Heart right ventricle (tissue), 16 donors: ENCODE measurements around the gene TSC2. TPM values are rescaled to one million over a fixed set of nuclear protein-coding genes. Genes with fewer than 3 reads are reported as not detected.

Experiments
- ATAC-seq, 8 donors: fragments of 200-7000 bp; cut with Tn5 transposase; one replicate each; pipeline ENCODE4 v1.9.1; 2020; ENCODE audit warnings: mild to moderate bottlenecking in 8 of 8, moderate library complexity in 8 of 8, moderate number of reproducible peaks in 1 of 8
- DNase-seq, 2 donors: peaks; one replicate each; pipeline ENCODE4 v3.0.0-alpha.2; 2020
- H3K27ac ChIP-seq, 10 donors: fragments of 200-600 bp; sonication (generic) in 2 of 10; one replicate each; pipeline versions ENCODE4 v1.5.0 to v1.8.0; 2020 to 2022; ENCODE audit warnings: mild to moderate bottlenecking in 3 of 10
- H3K27me3 ChIP-seq, 7 donors: fragments of 200-600 bp; one replicate each; pipeline ENCODE4 v1.8.0; 2021 to 2022; ENCODE audit warnings: mild to moderate bottlenecking in 2 of 7
- H3K36me3 ChIP-seq, 9 donors: fragments of 200-600 bp; sonication (generic) in 1 of 9; one replicate each; pipeline versions ENCODE4 v1.5.0 to v1.8.0; 2020 to 2022; ENCODE audit warnings: mild to moderate bottlenecking in 2 of 9
- H3K4me1 ChIP-seq, 9 donors: fragments of 200-600 bp; sonication (generic) in 1 of 9; one replicate each; pipeline versions ENCODE4 v1.5.0 to v1.8.0; 2020 to 2022; ENCODE audit warnings: mild to moderate bottlenecking in 4 of 9
- H3K4me3 ChIP-seq, 10 donors: fragments of 200-600 bp; sonication (generic) in 2 of 10; one replicate each; pipeline versions ENCODE4 v1.5.0 to v1.8.0; 2020 to 2022; ENCODE audit warnings: mild to moderate bottlenecking in 7 of 10, moderate library complexity in 2 of 10
- H3K9me3 ChIP-seq, 11 donors: fragments of 200-600 bp in 10 of 11; sonication (generic) in 2 of 11; one replicate each; pipeline versions ENCODE4 v1.5.0 to v1.8.0; 2013 to 2022; ENCODE audit warnings: mild to moderate bottlenecking in 2 of 11, control low read depth in 1 of 11, moderate library complexity in 1 of 11
- WGBS, 2 donors: extraction: QIAGEN DNeasy Blood & Tissue Kit; methylation state at CpG; one replicate each; pipeline ENCODE4 v1.1.7; 2013; ENCODE audit warnings: inconsistent platforms in 1 of 2; 5-methylcytosine and 5-hydroxymethylcytosine counted together
- intact Hi-C, 10 donors: fragments of 100-400 bp; cut with DNase I; formaldehyde crosslinking; loops; one replicate each; pipeline versions ENCODE4 v1.11.1 to v1.14.2; 2022
- polyA plus RNA-seq, 2 donors: library from polyadenylated mRNA; stranded (reverse); fragments of 200-250 nt; gene quantifications; one replicate each; pipeline ENCODE4 v1.2.3, GENCODE V29; 2013
- total RNA-seq, 10 donors: library from RNA; stranded (reverse); fragmentation: NEBNext Ultra II Directional in 3 of 10; extraction: Animal tissue kit (Norgen Biotek cat#: 25700) in 3 of 10; gene quantifications; one replicate each; pipeline versions ENCODE4 v1.2.1 to v1.2.4, GENCODE V29; 2021 to 2023
- TF ChIP-seq, protein P1 (sequence below), 9 donors: fragments of 200-600 bp; sonication (generic) in 2 of 9; IDR thresholded peaks; one replicate each; pipeline versions ENCODE4 v1.5.0 to v1.8.0; 2021 to 2022; ENCODE audit warnings: antibody characterized with exemption in 9 of 9, mild to moderate bottlenecking in 5 of 9, moderate library complexity in 1 of 9
- donor health status: Arrhythmogenic right ventricular cardiomyopathy.
- donor health status: ischemic (EF 13 %, LVEDD 7.1; RV severe dilation, severe dysfunction).
- donor health status: healthy with polysubstance abuse.
- donor health status: DM: no; HTN: yes; CAD: no.
- donor health status: DM: no; HTN: no; CAD: no.
- donor health status: ischemic (EF 25% LVEDD 6.9; RV normal size, moderate dysfunction).
- donor health status: ischemic (EF 25% LVEDD 5.7; RV mildly dilated, moderate dysfunction).
- donor health status: healthy.
- donor health status: DM: yes; HTN: yes; CAD: no.
- donor health status: Ischemic cardiomyopathy.
- donor health status: ischemic (EF 35%, LVEDD 5.7; RV mildly dilated, moderate dysfunction).
- donor health status: nonischemic (EF 11% LVEDD 7.7; RV severe dilation, severe dysfunction).
- donor health status: DM: yes; HTN: yes; CAD: no.
- donor health status: PGD.
- donor health status: ischemic (EF 29% LVEDD 5.4; RV normal size, mild dysfunction).
- donor health status: nonischemic (EF 23%, LVEDD 6.1; RV moderate dilation, normal function).

The TSC2 gene
- total and polyA plus RNA-seq, 12 donors = 28.8 to 87.0 (median 71.5) TPM

DNA sequence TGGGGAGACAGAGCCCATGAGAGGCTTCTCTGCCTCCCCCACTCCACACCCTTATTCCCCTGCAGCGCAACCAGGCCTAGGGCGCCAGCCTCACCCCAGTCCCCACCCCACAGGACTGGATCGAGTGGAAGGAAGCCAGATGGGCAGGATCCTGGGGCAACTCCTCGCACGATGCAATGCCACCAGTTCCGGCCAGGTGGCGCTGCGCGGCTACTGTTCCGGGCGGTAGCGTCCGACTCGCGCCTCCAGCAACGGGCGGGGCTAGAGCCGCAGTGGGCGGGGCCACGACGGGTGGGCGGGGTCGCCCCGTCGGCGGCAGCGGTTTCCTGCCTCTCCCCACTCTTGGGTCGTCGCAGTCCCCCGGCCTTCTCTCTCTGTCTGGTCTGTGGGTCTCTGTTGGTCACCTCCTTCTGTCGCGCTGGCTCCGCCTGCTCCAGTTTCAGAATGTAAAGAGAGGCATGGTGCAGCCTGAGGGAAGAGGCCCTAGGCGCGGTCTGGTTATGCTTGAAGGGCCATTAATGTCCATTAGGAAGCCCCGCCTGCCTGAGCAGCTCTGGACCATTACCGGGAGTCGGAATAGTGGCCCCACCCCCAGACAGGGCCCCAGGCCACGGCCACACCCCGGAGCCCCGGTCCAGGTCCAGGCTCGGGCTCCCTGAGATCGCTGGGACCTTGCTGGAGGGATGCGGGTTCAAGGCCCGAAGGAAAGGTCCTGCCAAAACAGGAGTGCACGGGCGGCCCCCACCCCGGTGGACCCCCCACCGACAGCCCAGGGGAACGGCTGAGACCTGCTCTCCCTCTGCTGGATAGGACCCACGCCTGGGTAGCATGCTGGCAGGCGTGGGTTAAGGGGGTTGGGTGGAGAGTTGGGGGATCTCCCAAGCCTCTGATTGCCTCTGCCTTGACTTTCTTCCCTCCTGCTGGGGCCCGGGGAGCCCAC lies 24.4 kb upstream of the TSC2 start:
- H3K27me3 ChIP-seq = peaks cover 16 to 68% (median 35%) of the 10 kb centered on the region in 7 donors
- H3K27ac ChIP-seq = peak overlapping the region; percentile 72 to 98 (median 84)
- WGBS, 2 donors = 13 to 14% methylated on average over 53 of the region's 53 CpGs
- peak; percentile 86 to 94 (median 91) for ATAC-seq
- peaks cover 25 to 66% (median 53%) of the 10 kb centered on the region in 9 donors for H3K4me1 ChIP-seq
- intact Hi-C loops = loop anchor here in 9 of 10 donors (1.0 to 10.0 kb wide), 11 partner anchors 23 to 231 kb away; partner anchors contain the start of genes NTHL1 (in 2 of the 9), TSC2 (in 2 of the 9) and ECI1 (in 1 of the 9)
- H3K4me3 ChIP-seq = peak overlapping the region in 9 of 10 donors; percentile 18 to 50 (median 43)
- TF ChIP-seq, protein P1, sequence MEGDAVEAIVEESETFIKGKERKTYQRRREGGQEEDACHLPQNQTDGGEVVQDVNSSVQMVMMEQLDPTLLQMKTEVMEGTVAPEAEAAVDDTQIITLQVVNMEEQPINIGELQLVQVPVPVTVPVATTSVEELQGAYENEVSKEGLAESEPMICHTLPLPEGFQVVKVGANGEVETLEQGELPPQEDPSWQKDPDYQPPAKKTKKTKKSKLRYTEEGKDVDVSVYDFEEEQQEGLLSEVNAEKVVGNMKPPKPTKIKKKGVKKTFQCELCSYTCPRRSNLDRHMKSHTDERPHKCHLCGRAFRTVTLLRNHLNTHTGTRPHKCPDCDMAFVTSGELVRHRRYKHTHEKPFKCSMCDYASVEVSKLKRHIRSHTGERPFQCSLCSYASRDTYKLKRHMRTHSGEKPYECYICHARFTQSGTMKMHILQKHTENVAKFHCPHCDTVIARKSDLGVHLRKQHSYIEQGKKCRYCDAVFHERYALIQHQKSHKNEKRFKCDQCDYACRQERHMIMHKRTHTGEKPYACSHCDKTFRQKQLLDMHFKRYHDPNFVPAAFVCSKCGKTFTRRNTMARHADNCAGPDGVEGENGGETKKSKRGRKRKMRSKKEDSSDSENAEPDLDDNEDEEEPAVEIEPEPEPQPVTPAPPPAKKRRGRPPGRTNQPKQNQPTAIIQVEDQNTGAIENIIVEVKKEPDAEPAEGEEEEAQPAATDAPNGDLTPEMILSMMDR (IDR thresholded peaks at IDR 0.05) = peak; percentile 86 to 99 (median 97)
- no peaks in the 10 kb centered on the region for H3K9me3 ChIP-seq
- DNase-seq = peak; percentile 94 to 97
- H3K36me3 ChIP-seq = no peaks in the 10 kb centered on the region

DNA sequence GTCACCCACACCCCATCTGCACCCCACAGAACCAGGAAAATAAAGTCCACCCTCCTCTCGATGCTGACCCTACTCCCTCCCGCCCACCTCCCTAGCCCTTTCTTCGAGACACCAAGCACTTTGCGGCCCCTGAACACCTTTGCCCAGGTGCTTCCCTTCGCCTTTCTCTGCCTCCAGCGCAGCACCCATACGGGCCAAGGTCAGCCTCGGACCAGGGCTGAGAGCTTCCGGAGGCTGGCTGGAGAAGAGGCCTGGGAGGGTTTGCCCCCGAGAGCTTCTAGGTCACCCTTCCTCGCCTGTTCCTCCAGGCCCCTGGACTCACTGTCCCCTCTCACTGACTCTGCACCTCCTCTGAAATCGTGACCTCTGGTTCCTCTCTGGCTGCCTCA lies 23.8 kb upstream of the TSC2 start:
- no peaks in the 10 kb centered on the region for H3K9me3 ChIP-seq
- DNase-seq = peak in 1 of 2 donors; percentile 18
- peaks cover 15 to 66% (median 29%) of the 10 kb centered on the region in 7 donors for H3K27me3 ChIP-seq
- peak overlapping the region in 9 of 10 donors; percentile 18 to 50 (median 43) for H3K4me3 ChIP-seq
- 68 to 83% methylated on average over 12 of the region's 12 CpGs for WGBS, 2 donors
- intact Hi-C loops = loop anchor here in 5 of 10 donors (5.0 to 10.0 kb wide), 5 partner anchors 33 to 231 kb away; partner anchors contain the start of gene ECI1 (in 1 of the 5)
- no peak for ATAC-seq
- H3K4me1 ChIP-seq = peaks cover 25 to 73% (median 60%) of the 10 kb centered on the region in 9 donors
- TF ChIP-seq, protein P1 (IDR thresholded peaks at IDR 0.05) = no peak
- no peaks in the 10 kb centered on the region for H3K36me3 ChIP-seq
- peak overlapping the region; percentile 72 to 98 (median 84) for H3K27ac ChIP-seq

DNA sequence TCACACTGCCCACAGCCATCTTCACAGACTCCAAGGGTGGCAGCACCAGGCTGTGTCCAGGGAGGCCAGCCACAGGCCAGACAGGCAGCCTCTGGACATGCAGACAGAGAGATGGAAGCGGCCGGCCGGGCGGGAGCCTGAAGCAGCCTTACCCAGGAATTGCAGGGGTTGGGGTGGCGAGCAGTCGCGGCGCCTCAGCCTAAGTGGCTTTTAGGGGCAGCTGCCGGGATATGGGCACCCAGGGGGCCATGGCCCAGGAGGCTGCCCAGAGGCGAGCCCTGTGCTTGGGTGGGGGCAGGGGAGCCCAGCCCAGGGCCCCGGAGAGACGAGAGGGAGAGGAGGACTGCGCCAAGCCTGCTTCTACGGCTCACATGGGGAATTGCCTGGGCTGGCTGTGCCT lies 22.5 kb upstream of the TSC2 start:
- peak overlapping the region in 4 of 10 donors; percentile 78 to 94 (median 85) for H3K4me3 ChIP-seq
- peaks cover 22 to 79% (median 60%) of the 10 kb centered on the region in 9 donors for H3K4me1 ChIP-seq
- H3K27ac ChIP-seq = peak overlapping the region in 7 of 10 donors; percentile 35 to 98 (median 89)
- TF ChIP-seq, protein P1 (IDR thresholded peaks at IDR 0.05) = no peak
- intact Hi-C loops = loop anchor here in 1 of 10 donors (10.0 kb wide), 2 partner anchors 60 to 230 kb away; partner anchors contain the start of gene ECI1
- DNase-seq (no peak), ATAC-seq (no peak)
- peaks cover 0 to 11% (median 0%) of the 10 kb centered on the region in 9 donors for H3K36me3 ChIP-seq
- 91 to 93% methylated on average over 14 of the region's 14 CpGs for whole genome bisulfite sequencing, 2 donors
- peaks cover 3 to 54% (median 16%) of the 10 kb centered on the region in 7 donors for H3K27me3 ChIP-seq
- no peaks in the 10 kb centered on the region for H3K9me3 ChIP-seq

DNA sequence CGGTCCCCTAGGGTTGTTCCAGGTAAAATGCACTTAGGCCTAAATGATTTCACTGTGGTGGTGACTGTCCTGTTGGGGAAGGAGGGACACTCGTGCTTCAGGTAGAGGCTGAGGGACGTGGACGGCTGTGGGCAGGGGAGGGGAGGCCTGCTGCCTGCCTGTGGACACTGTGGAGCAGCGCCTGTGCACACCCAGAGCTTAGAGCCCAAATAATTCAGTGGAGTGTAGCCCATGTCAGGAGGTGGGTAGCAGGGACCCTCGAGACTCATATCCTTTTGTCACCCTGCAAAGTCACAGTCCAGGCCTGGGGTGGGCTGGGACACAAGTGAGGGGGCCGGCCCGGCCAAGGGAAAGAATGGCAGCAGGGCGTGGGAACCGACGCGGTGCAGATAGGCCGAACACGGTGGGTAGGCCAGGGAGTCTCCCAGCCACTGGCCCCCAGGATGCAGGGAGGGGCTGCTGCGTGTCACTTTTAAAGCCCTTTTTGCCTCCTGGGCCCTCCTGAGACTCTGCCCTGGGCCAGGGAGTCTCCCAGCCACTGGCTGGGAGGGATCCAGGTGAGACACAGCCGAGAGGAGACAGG lies 21.8 kb upstream of the TSC2 start:
- ATAC-seq (no peak), DNase-seq (peak in 1 of 2 donors; percentile 14)
- Histone ChIP-seq H3K4me3 (peak overlapping the region in 9 of 10 donors; percentile 51 to 94 (median 85)), H3K27me3 (peaks cover 0 to 47% (median 9%) of the 10 kb centered on the region in 7 donors), H3K9me3 (no peaks in the 10 kb centered on the region), H3K27ac (peak overlapping the region; percentile 74 to 98 (median 90)), H3K4me1 (peaks cover 17 to 78% (median 54%) of the 10 kb centered on the region in 9 donors), H3K36me3 (peaks cover 0 to 18% (median 0%) of the 10 kb centered on the region in 9 donors)
- intact Hi-C loops = loop anchor here in 1 of 10 donors (10.0 kb wide), 2 partner anchors 59 to 229 kb away; partner anchors contain the start of gene ECI1
- TF ChIP-seq, protein P1 (IDR thresholded peaks at IDR 0.05) = no peak
- 66 to 67% methylated on average over 15 to 16 of the region's 16 CpGs for WGBS, 2 donors
